ENCODE measurements around the gene STX2. TPM values are rescaled to one million over a fixed set of nuclear protein-coding genes. Genes with fewer than 3 reads are reported as not detected.
A peak's percentile ranks its signal among the peaks of the same experiment; 100 is the strongest.
"Not testable (repeated sequence)": the region's sequence is repeated elsewhere in the genome, so short reads cannot be mapped to it uniquely, and the experiment has no call there.

STX2 gene
- total RNA-seq, 4 donors from 2014 or later, result 5.3 to 115 (median 9.0) TPM

DNA sequence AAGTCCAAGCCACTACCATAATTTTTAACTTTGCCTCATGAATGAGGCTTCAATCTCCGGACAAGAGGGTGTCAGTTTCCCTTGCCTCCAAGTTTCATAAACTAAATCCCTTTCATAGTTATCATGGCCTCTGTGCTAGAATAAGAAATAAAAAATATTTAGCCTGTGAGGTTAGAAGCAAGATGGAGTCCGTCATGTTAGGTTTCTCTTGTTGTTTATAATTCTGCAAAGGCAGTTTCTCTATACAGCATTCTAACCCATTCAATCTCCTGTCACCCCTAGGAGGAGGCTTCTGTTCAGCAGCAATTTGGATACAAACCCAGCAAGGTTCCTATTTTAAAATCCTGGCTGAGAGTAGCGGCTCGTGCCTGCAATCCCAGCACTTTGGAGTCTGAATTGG, 17.0 kb upstream of the STX2 start:
- no peaks in the 10 kb centered on the region for H3K27me3 ChIP-seq
- H3K9me3 ChIP-seq, result peaks cover 0 to 5% (median 0%) of the 10 kb centered on the region in 4 donors
- no peaks in the 10 kb centered on the region for H3K36me3 ChIP-seq
- no peak overlapping the region for H3K27ac ChIP-seq
- no peaks in the 10 kb centered on the region for H3K4me1 ChIP-seq
- no peak for DNase-seq
- TF ChIP-seq, protein P1, sequence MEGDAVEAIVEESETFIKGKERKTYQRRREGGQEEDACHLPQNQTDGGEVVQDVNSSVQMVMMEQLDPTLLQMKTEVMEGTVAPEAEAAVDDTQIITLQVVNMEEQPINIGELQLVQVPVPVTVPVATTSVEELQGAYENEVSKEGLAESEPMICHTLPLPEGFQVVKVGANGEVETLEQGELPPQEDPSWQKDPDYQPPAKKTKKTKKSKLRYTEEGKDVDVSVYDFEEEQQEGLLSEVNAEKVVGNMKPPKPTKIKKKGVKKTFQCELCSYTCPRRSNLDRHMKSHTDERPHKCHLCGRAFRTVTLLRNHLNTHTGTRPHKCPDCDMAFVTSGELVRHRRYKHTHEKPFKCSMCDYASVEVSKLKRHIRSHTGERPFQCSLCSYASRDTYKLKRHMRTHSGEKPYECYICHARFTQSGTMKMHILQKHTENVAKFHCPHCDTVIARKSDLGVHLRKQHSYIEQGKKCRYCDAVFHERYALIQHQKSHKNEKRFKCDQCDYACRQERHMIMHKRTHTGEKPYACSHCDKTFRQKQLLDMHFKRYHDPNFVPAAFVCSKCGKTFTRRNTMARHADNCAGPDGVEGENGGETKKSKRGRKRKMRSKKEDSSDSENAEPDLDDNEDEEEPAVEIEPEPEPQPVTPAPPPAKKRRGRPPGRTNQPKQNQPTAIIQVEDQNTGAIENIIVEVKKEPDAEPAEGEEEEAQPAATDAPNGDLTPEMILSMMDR (IDR thresholded peaks at IDR 0.05), result no peak
- TF ChIP-seq POLR2A (IDR thresholded peaks at IDR 0.05), result no peak
- no peak overlapping the region for H3K4me3 ChIP-seq

DNA sequence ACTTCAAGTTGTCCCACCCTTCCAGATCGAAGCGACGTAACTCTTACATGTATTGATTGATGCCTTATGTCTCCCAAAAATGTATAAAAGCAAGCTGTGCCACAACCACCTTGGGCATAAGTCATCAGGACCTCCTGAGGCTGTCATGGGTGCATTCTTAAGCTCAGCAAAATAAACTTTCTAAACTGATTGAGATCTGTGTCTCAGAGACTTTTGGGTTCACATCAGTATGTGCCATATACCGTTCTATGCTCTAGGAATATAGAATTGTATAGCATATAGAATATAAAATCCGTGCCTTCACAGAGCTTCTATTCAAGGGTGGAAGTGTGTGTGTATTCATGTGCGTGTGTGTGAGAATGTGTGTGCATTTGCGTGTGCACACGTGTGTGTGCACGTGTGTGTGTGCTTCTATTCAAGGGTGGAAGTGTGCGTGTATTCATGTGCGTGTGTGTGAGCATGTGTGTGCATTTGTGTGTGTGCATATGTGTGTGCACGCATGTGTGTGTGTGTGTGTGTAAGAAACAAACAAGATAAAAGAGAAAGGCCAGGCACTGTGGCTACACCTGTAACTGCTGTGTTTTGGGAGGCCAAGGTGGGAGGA, 11.5 kb upstream of the STX2 start:
- no peaks in the 10 kb centered on the region for H3K9me3 ChIP-seq
- no peak for TF ChIP-seq POLR2A (IDR thresholded peaks at IDR 0.05)
- TF ChIP-seq, protein P1 (IDR thresholded peaks at IDR 0.05), result no peak
- no peaks in the 10 kb centered on the region for H3K36me3 ChIP-seq
- H3K27ac ChIP-seq, result no peak overlapping the region
- no peak overlapping the region for H3K4me3 ChIP-seq
- H3K4me1 ChIP-seq, result no peaks in the 10 kb centered on the region
- no peaks in the 10 kb centered on the region for H3K27me3 ChIP-seq
- no peak for DNase-seq

DNA sequence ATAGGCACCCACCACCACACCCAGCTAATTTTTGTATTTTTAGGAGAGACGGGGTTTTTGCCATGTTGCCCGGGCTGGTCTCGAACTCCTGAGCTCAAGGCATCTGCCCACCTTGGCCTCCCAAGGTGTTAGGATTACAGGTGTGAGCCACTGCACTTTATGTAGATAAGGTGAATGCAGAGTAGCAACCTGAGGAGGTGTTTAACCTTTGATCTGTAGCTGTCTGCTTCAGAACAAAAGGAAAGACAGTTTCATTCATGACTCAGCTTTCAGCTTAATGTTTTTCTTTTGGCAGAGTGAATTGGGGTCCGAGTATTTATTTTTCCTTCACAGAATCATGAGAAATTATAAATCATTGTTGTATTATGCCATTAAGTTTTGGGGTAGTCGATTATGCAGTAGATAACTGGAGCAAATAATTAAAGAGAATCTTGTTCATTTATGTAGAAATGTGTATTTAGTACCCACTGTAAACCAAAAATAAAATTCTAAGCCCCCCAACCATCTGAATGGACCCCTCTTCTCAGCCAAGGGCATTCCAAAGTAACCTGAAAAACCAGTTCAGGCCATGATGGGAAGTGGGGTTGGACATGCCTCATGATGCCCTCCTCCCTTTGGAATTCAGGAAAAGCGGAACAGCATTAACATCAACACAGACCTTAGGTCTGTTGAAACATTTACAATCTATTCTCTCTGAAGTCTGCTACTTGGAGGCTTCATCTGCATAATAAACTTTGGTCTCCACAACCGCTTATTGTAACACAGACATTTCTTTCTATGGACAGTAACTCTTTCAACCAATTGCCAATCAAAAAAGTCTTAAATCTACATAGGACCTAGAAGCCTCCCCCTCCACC, 10.7 kb upstream of the STX2 start:
- no peak for DNase-seq
- Histone ChIP-seq H3K4me3 (no peak overlapping the region), H3K4me1 (no peaks in the 10 kb centered on the region), H3K36me3 (no peaks in the 10 kb centered on the region), H3K27ac (peak overlapping the region in 1 of 4 donors; percentile 22), H3K9me3 (no peaks in the 10 kb centered on the region), H3K27me3 (no peaks in the 10 kb centered on the region)
- TF ChIP-seq, protein P1 (IDR thresholded peaks at IDR 0.05), result no peak
- TF ChIP-seq POLR2A (IDR thresholded peaks at IDR 0.05), result no peak

DNA sequence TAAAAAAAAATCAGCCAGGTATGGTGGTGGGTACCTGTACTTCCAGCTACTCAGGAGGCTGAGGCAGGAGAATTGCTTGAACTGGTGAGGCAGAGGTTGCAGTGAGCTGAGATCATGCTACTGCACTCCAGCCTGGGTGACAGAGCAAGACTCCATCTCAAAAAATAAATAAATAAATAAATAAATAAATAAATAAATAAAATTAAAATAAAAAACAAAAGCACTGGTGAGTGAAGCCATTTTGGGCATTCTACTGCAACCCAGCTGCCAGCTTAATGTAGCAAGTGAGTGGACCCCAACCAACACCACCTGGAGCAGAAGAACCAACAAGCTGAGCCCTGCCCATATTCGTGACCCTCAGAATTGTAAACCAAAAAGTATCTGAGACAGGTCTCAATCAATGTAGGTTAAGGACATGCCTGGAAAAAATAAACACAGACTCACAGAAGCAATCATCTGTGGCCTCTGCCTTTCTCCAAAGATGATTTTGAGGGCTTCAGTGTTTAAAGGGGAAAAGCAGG, 9.8 kb upstream of the STX2 start:
- DNase-seq, result not testable (repeated sequence)

DNA sequence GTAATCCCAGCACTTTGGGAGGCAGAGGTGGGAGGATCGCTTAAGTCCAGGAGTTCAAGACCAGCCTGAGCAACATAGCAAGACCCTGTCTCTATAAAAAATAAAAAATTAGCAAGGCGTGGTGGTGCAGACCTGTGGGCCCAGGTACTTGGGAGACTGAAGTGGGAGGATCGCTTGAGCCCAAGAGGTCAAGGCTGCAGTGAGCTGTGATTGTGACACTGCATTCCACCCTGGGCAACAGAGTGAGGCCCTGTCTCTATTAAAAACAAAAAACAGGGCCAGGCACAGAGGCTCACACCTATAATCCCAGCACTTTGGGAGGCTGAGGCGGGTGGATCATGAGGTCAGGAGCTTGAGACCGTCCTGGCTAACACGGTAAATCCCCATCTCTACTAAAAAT, 9.1 kb upstream of the STX2 start:
- DNase-seq, H3K27me3 ChIP-seq, H3K36me3 ChIP-seq, H3K4me3 ChIP-seq, H3K4me1 ChIP-seq, H3K9me3 ChIP-seq, H3K27ac ChIP-seq: not testable (repeated sequence)

More for the DNA sequence above, 9.8 kb upstream of the STX2 start:
- not testable (repeated sequence) for H3K27me3 ChIP-seq, H3K9me3 ChIP-seq, H3K27ac ChIP-seq, H3K4me3 ChIP-seq, H3K36me3 ChIP-seq, H3K4me1 ChIP-seq

DNA sequence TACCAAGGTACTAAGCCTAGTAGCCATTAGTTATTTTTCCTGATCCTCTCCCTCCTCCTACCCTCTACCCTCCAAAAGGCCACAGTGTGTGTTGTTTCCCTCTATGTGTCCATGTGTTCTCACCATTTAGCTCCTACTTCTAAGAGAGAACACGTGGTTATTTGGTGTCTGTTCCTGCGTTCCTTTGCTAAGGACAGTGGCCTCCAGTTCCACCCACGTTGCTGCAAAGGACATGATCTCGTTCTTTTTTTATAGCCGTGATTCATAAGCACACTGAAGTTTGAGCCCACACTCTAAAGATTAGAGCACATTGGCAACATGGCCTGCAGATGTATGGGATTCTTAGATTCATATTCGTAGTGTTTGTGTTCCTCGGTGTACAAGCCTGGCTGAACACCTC, 8.1 kb upstream of the STX2 start:
- Histone ChIP-seq H3K4me1 (no peaks in the 10 kb centered on the region), H3K27me3 (no peaks in the 10 kb centered on the region), H3K4me3 (no peak overlapping the region), H3K36me3 (no peaks in the 10 kb centered on the region), H3K9me3 (no peaks in the 10 kb centered on the region), H3K27ac (no peak overlapping the region)
- DNase-seq, result no peak
- TF ChIP-seq, protein P1 (IDR thresholded peaks at IDR 0.05), result no peak
- no peak for TF ChIP-seq POLR2A (IDR thresholded peaks at IDR 0.05)
